ENCODE data around the gene NARS2.

- TF ChIP-seq CTCF (IDR thresholded peaks at IDR 0.05; ENCODE audit: low read depth, low read length, poor library complexity, severe bottlenecking) (no peak), EZH2phosphoT487 (IDR thresholded peaks at IDR 0.05; ENCODE audit: borderline replicate concordance, low read length) (no peak)
These were observed 32.0 kb upstream of the NARS2 start for GRCh38 chr11:78606667-78607066.
